GM19455 (cell line): ENCODE data around the gene EFNA2.
A peak's percentile ranks its signal among the peaks of the same experiment; 100 is the strongest.
"Not testable (repeated sequence)": the region's sequence is repeated elsewhere in the genome, so short reads cannot be mapped to it uniquely, and the experiment has no call there.

Source experiments
- ATAC-seq: cut with Tn5 transposase; IDR thresholded peaks from one replicate; pipeline ENCODE4 v1.9.1; 2021; ENCODE audit not compliant: unreplicated experiment

EFNA2 gene

DNA sequence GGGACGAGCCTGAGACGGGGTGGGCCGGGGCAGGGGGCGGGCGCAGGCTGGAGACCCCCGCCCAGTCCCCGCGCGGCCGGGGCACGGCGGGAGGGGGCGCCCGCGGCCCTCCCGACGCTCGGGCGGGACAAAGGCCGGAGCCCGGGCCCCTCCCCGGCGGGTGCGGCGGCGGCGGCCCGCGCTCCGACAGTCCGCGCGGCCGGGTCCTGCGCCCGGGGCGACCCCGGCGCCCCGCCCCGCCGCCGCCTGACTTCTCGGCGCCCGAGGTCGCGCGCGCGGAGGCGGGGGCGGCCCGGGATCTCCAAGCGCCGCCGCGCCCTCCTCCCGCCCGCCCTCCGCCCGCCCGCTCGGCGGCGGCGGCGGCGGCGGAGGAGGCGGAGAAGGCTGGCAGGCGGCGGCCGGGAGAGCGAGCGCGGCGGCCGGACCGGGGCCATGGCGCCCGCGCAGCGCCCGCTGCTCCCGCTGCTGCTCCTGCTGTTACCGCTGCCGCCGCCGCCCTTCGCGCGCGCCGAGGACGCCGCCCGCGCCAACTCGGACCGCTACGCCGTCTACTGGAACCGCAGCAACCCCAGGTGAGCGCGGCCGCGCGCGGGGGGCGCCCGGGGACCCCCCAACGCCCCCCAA, at the start of gene EFNA2:
Gene EFNA2 (plus strand): TSS at position 137 of the 624 bp plus-strand sequence. CDS start 296 bp downstream, at position 433.
- no peak for ATAC-seq

DNA sequence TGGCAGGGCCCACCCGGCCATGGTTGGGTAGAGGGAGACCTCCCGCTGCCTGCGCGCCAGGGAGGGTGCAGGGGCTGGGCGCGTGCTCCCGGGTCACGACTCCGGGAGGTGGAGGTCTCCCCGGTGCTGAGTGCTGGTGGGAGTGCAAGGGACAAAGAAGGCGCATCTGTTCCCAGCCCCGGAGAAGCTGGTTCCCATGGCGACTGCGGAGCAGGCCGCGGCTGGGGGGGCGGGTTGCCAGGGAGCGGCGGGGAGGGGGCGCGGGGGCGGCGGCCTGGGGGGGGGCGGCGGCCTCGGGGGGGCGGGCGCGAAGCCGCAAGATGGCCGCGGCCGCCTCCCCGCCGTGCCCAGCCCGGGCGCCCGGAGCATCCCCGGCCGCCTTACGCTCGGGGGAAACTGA, 49.1 kb upstream of the EFNA2 start:
- no peak for ATAC-seq

DNA sequence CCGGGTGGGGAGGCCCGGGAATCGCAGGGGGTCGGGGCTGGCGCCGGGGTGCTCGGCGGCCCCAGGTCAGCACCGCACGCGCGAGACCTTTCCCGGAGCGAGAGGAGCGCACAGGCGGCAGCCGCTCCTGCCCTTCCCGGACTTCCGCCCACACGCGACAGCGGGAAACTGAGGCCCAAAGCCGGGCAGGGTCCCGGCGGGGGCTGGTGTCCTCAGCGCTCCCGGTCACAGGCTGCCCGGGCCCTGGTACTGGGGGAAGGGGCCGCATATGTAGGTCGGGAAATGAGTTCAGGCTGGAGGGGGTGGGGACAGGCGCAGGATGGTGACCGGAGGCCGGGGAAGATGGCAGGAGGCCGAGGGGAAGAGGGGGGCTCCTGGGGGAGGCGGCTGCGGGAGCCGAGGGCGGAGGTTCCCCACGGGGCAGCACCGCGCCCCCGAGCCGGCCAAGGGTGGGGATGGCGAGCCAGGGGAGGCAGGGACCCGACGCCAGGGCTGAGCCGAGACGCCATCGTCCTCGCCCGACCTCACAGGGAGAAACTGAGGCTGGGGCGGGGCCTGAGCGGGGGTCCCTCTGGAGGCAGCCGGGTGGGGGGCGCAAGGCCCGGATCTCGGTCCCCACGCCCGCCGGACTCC, 48.5 kb upstream of the EFNA2 start:
- no peak for ATAC-seq

DNA sequence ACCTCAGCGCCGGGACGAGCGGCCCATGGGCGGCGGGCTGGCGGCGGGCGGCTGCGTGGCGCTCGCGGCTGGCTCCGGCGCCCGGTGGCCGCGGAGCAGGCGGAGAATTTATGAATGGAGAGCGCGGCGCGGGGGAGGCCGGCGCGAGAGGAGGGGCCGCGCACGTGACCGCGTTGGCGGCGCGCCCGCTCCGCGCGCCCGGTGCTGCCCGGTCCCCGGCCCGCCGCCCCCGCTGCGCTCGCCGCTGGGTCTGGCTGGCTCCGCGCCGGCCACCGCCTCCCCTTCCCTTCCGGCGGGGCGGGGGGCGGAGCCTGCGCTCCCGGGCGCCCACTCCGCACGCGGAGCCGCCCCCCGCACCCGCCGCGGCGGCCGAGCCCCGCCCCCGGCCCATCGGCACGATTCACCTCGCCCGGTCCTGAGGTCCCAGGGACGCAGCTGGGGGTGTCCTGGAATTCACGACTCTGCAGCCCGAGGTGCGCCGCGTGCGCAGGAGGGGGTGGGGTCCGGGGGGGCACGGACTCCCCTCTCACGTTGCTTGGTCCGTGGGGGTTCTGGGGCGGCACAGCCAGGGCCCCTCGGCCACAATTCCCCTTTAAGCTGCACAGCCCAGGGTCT, 47.8 kb upstream of the EFNA2 start, which contains the start of gene CBARP:
Gene CBARP (minus strand): TSS at position 252 of the 615 bp plus-strand sequence. CDS start 1,905 bp downstream, outside the sequence.
- no peak for ATAC-seq

DNA sequence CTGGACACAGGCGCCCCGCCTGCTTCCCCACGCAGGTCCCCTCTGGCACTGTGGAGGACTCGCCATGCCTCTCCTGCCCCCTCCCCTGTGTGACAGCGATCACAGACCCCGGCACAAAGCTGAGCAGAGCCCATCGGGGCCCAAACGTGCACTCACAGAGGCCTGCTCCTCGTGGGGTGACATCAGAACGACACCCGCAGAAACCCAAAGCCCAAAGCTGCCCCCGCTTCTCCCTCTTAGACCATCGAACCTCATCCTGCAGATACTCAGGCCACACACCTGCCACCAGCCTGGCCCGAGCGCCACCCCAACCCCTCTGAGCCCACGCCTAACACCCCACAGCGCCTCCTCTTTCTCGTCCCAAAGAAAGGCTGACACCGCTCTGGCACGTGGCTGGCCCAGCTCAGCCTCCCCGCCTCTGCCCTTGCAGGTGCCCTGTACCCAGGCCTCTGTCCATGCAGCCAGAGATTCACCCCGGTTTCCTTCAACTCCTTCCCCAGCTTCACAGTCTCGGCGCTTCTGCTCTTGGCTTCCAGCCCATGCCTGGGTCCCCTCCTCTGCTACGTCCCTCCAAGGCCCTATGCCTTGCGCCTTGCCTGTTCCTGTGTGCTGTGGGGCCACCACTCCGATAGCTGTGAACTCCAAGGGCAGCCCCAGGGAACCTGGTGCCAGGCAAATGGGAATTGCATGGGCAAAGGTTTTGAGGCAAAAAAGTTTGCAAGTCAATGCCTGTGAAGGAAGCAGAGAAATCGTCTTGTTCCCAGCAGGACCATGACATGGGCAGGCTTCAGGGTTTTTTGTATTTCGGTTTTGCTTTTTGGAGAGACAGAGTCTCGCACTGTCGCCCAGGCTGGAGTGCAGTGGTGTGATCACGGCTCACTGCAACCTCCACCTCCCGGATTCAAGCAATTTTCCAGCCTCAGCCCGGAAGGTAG, 47.0 kb upstream of the EFNA2 start:
- ATAC-seq = no peak

DNA sequence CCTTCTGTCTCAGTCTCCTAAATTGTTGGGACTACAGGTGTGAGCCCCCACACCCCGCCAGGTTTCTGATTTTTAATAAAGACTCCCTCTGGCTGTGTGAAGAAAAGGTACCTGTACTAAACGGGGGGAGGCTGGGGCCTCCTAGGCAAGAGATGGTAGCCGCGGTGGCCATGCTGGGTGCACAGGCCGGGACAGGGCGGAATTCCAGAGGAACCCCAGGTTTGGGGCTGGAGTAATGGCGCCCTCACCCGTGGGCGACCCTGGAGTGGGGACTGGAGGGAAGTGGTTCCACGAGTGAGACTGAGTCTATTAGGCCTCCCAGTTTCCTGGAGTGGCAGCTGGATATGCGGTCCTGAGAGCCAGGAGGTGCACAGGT, 46.3 kb upstream of the EFNA2 start:
- ATAC-seq = no peak

DNA sequence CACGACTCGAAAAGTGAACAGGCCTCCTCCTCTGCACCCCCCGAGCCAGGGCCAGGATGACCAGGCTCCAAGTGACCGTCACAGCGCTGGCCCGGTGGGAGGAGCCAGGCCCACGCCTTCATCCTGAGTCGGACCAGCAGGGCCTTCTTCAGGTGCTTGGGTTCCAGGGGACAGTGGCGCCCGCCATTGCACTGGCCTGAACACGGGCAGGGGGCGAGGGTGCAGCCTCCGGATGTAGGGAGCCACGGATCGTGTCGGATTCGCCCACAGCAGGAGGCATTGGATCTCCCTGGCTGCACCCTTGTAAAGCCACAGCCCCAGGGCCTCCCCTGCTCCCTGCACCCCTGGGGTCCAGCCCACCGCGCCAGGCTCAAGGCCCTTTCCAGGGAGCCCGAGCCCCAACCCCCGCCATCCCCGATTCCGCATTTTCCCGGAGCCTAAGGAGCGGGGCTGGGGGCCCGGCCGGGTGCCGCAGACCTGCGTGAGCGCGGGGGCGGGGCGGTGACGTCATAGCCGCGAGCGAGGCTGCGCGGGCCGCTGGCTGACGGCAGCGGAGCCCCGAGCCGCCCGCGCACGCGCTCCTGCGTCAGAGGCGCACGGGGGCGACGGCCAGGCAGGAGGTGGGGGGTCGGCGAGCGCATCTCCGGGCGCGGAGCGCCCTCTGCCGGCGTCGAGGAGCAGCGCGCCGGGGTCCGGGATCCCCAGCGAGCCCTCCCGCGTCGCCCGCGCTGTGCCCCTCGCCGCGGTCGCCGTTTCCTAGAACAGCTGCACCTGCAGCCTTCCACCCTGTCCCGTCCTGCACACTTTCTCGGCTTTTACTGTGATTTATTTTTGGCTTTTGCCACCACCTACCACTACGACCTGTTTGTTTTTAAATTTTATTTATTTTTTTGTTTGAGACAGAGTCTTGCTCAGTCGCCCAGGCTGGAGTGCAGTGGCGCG, 45.6 kb upstream of the EFNA2 start:
- no peak for ATAC-seq

DNA sequence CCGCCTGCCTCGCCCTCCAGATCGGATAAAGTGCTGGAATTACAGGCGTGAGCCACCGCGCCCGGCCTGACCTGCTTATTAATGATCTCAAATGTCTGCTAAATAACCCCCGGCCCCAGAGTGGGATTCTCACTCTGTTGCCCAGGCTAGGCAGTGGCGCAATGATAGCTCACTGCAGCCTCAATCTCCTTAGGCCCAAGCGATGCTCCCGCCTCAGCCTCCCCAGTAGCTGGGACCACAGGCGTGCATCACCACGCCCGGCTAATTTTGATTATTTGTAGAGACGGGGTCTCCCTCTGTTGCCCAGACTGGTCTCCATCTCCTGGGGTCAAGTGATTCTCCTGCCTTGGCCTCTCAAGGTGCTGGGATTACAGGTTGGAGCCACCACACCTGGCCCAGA, 44.7 kb upstream of the EFNA2 start:
- no peak for ATAC-seq

DNA sequence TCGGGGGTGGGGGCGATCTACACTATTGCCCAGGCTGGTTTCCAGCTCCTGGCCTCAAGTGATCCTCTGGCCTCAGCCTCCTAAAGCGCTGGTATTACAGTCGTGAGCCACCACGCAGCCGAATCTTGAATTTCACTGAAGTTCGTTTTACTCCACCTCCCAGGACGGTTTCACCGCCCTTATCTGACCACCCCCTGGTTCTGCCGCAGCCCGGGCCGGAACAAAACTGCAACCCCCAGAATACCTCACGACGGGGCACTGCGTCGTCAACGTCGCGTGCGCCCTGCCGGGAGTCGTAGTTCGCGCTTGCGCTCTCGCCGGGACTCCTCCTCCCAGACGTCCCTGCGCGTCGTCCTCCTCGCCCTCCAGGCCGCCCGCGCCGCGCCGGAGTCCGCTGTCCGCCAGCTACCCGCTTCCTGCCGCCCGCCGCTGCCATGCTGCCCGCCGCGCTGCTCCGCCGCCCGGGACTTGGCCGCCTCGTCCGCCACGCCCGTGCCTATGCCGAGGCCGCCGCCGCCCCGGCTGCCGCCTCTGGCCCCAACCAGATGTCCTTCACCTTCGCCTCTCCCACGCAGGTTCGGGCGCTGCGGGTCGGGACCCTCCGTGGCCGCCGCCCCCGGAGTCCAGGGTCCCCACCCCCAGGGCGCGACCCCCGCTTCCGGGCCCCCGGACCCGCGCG, 44.1 kb upstream of the EFNA2 start, which contains the start of gene ATP5F1D:
Gene ATP5F1D (plus strand): TSS at position 335 of the 679 bp plus-strand sequence. CDS start 100 bp downstream, at position 435.
- ATAC-seq = peak; percentile 49

DNA sequence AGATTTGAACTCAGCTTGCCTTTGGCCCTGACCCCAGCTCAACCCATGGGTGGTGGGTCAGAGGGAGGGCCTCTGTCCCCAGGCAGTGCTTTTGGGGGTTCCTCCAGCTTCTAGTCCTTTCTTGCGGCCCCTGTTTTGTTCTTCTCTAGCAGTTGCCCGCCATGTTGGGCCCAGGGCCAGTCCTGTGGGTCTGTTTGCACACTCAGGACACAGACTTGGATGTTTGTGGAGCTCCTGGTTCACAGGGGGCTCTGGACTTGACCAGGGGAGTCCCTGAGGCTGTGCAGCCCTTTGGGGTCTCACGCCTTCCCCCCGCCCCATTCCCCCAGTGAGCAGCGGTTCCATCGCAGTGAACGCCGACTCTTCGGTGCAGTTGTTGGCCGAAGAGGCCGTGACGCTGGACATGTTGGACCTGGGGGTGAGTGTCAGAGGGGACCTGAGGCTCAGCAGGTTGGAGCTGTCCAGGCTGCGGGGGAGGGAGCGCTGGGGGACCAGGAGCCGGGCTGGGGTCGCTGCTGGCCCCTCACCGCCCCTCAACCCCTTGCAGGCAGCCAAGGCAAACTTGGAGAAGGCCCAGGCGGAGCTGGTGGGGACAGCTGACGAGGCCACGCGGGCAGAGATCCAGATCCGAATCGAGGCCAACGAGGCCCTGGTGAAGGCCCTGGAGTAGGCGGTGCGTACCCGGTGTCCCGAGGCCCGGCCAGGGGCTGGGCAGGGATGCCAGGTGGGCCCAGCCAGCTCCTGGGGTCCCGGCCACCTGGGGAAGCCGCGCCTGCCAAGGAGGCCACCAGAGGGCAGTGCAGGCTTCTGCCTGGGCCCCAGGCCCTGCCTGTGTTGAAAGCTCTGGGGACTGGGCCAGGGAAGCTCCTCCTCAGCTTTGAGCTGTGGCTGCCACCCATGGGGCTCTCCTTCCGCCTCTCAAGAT, 41.6 kb upstream of the EFNA2 start:
- no peak for ATAC-seq

DNA sequence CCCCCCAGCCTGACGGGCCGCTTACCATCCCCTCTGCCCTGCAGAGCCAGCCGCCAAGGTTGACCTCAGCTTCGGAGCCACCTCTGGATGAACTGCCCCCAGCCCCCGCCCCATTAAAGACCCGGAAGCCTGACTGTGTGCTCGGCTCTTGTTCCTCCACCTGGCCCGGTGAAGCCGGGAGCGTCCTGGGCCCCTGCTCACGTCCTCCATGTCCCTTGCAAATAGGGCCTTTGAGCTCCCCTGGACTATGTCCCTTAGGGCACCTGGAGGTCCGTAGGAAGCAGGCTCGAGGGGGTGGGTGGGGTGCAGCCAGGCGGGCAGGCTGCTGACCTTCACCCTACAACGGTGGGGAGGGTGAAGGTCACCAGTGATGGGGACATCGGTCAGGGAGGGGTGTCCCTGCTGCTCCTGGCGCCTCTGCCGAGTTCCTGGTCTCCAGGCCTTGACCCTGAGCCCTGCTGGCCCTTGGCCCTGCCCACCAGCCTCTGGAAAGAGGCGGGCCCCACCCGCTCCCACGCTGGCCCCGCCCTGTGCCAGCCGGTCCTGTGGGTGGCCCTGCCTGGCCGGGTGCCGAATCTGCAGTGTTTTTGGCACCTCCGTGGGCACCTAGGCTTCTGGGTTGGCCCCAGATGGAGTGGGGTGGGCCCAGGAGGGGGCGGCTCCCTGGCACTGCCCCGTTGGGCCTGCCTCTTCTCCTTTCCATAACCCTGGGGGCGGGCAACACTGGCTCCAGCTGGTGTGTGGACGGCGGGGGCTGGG, 40.8 kb upstream of the EFNA2 start:
- ATAC-seq = no peak

DNA sequence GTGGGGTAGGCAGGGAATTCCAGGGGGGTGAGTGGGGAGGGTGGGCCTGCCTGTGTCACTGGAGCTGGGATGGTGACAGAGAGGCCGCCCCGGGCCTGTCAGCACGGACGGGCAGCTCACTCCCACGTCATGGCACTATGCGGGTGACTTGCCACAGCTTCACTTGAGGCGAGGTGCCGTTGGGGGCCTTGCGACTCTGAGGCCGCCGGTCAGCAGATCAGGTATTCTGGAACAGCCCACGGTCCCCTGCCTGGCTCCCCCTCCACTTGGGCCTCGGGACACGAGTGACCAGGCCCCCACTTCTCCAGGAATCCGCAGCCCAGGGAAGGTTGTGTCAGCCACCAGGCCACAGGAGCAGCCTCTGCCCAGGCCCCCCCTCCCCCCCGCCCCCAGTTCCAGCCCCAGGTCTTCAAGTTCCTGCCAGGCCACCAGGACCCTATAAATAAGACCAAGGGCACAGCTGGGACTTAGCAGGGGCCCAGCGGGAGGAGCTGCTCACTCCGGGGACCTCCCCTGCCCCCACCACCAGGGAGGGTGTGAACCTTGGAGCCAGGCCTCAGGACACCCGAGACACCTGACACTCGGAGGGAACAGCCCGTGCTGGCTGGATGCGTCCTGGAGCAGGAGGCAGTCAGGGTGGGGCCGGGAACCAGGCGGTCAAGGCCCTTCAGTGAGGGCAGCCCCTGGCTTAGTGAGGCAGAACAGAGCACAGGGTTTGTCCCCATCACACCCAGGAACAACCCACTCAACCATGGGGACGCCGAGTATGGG, 40.0 kb upstream of the EFNA2 start:
- no peak for ATAC-seq

DNA sequence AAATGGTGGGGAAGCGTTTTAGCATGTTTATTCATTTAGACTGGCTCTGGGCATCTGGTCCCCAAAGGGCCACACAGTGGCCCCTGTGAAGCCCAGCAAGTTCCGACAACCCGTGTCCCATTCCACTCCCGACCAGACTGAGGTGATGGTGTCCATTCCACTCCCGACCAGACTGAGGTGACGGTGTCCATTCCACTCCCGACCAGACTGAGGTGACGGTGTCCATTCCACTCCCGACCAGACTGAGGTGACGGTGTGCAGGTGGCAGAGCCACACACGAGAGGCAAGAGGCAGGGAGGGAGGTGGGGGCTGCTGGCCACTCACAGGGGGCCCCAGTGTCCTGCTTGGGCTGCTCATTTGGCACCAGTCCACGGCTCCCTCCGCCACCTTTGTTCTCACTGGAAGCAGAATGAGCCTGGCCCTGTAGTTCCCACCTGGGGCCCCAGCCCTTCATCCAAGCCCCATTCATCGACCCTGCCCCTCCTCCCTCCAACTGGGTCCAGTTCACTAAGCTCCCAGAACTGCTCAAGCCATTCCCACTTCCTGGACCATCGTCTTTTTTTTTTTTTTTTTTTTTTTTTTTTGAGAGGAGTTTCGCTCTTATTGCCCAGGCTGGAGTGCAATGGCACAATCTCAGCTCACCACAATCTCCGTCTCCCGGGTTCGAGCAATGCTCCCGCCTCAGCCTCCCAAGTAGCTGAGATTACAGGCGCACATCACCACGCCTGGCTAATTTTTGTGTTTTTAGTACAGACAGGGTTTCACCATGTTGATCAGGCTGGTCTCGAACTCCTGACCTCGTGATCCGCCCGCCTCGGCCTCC, 39.2 kb upstream of the EFNA2 start:
- not testable (repeated sequence) for ATAC-seq

DNA sequence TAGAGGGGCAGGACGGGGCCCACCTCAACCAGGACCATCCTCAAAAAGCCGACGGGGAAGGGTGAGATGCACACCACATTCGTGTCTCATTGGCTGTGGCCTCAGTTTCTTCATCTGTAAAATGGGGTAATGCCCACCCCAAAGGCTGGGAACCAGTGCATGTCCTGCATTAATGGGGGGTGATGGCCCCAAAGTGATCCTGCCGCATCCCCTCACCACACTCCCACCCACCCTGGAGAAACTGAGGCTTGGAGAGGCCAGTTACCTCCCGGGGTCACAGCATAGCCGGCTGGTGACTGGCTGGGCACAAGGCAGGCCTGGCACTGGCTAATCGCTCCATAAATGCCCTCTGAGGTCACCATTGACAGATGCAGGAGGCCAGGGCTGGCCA, 37.9 kb upstream of the EFNA2 start:
- no peak for ATAC-seq

DNA sequence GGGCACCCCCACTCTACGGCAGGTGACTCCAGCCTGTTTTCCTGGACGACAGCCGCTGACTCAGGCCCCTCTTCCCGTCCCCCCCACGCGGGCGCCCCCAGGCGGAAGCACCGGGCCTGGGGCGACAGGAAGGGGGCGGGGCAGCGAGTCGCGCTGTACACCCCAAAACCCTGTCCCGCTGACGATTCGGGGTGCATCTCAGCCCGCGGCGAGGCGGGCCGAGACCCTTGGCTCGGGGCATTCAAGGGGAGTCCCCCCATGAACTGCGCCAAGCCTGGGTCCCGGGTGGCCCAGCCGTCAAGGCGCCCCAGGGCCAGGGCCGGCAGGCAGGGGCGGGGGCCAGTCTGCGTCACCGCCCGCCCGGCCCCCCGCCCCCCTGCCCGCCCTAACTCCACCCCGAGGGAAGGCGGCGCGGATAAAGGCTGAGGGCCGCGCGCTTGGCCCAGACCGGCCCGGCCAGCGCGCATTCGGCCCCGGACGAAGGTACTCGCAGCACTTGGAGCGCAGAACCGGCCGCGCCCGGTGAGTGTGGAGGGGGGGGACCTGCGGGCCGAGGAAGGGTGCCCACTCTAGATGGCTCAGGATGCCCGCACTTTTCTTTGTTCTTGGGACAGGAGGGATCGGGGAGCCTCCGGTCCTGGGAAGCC, 37.4 kb upstream of the EFNA2 start, which contains the start of gene MIDN:
Gene MIDN (plus strand): TSS at position 445 of the 647 bp plus-strand sequence. CDS start 1,714 bp downstream, outside the sequence.
- peak; percentile 15 for ATAC-seq
